HEK293 (cell line): ENCODE measurements around the gene COL9A3.

ENCODE experiments used
- PRDM4 ChIP-seq: fragments of 450-650 bp; formaldehyde crosslinking; IDR thresholded peaks from 2 replicates; pipeline ENCODE4 v1.5.1; 2017; ENCODE audit warnings: missing biosample characterization, missing genetic modification characterization
- ZNF704 ChIP-seq: fragments of 450-650 bp; formaldehyde crosslinking; IDR thresholded peaks from 2 replicates; pipeline ENCODE4 v1.5.1; 2016; ENCODE audit warnings: missing biosample characterization, missing genetic modification characterization
- ZNF76 ChIP-seq: fragments of 450-650 bp; formaldehyde crosslinking; IDR thresholded peaks from 2 replicates; pipeline ENCODE4; 2016; ENCODE audit warnings: low read depth, missing biosample characterization, missing genetic modification characterization, borderline replicate concordance
- TF ChIP-seq, protein P1 (sequence below): fragments of 450-650 bp; formaldehyde crosslinking; IDR thresholded peaks from 2 replicates; pipeline ENCODE4 v1.5.1; 2016; ENCODE audit warnings: missing biosample characterization, missing genetic modification characterization

GRCh38 chr20:62799873-62800272, 17.0 kb upstream of the COL9A3 start:
- TF ChIP-seq, protein P1, sequence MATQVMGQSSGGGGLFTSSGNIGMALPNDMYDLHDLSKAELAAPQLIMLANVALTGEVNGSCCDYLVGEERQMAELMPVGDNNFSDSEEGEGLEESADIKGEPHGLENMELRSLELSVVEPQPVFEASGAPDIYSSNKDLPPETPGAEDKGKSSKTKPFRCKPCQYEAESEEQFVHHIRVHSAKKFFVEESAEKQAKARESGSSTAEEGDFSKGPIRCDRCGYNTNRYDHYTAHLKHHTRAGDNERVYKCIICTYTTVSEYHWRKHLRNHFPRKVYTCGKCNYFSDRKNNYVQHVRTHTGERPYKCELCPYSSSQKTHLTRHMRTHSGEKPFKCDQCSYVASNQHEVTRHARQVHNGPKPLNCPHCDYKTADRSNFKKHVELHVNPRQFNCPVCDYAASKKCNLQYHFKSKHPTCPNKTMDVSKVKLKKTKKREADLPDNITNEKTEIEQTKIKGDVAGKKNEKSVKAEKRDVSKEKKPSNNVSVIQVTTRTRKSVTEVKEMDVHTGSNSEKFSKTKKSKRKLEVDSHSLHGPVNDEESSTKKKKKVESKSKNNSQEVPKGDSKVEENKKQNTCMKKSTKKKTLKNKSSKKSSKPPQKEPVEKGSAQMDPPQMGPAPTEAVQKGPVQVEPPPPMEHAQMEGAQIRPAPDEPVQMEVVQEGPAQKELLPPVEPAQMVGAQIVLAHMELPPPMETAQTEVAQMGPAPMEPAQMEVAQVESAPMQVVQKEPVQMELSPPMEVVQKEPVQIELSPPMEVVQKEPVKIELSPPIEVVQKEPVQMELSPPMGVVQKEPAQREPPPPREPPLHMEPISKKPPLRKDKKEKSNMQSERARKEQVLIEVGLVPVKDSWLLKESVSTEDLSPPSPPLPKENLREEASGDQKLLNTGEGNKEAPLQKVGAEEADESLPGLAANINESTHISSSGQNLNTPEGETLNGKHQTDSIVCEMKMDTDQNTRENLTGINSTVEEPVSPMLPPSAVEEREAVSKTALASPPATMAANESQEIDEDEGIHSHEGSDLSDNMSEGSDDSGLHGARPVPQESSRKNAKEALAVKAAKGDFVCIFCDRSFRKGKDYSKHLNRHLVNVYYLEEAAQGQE, result no peak
- TF ChIP-seq PRDM4 (tag by site-specific recombination), result no peak
- TF ChIP-seq ZNF76 (tag by site-specific recombination), result no peak
- no peak for TF ChIP-seq ZNF704 (tag by site-specific recombination)
